ENCODE measurements around the gene TUBGCP5.

GRCh38 chr15:22992024-22992326 lies 47.4 kb downstream of the TUBGCP5 start:
- TF ChIP-seq CTCF (IDR thresholded peaks at IDR 0.05) (no peak), POLR2A (IDR thresholded peaks at IDR 0.05) (no peak), POLR2AphosphoS5 (IDR thresholded peaks at IDR 0.05) (no peak)

All from sigmoid colon (tissue), 4 donors.